Activated CD4-positive, alpha-beta T cell treated with anti-CD3 and anti-CD28 coated beads for 4 hours (primary cell): ENCODE measurements around the gene SOCS2.

Source experiments
- DNase-seq, 2 donors: peaks; one replicate each; pipeline ENCODE4 v3.0.0-alpha.2; 2020

Gene SOCS2

GRCh38 chr12:93568091-93568490 lies 4.4 kb upstream of the SOCS2 start:
- no peak for DNase-seq

- DNase-seq, result no peak
Measured at GRCh38 chr12:93569301-93569655, 3.2 kb upstream of the SOCS2 start.

DNA sequence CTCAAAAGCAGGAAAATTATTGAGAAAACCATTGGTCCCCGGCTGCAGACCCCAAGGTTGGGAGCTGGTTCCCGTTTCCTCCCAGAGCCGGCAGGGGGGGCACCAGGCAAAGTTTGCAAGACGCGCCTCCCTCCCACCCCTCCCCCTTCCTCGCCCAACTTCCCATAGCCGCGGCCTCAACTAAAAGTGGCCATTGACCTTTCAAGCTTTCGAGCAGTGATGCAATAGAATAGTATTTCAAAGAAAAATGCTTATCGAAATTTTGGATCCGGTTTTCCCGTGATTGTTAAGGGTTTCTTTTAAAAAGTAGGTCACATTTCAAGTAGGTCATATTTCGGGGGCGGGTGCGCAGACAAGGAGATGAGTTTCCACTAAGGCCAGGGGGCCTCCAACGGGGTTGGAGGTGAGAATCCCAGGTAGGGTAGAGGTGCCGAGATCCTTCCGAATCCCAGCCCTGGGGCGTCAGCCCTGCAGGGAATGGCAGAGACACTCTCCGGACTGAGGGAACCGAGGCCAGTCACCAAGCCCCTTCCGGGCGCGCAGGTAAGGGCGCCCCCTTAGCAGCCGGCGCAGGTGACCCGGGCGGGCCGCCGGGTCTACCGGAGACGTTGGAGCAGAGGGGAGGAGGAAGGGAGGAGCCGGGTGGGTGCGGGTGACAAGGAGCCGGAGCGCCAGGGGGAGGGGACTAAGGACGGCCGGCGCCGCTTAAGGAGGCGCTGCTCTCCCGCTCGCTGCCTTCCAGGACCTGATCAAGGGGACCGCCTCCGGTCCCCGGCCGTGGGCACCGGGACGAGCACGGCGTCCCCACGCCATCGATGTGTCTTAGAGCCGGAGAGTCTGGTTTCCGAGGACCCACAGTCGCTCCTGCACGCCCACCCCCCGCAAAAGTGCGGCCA lies 2.6 kb upstream of the SOCS2 start:
- peak; percentile 79 to 81 for DNase-seq

DNA sequence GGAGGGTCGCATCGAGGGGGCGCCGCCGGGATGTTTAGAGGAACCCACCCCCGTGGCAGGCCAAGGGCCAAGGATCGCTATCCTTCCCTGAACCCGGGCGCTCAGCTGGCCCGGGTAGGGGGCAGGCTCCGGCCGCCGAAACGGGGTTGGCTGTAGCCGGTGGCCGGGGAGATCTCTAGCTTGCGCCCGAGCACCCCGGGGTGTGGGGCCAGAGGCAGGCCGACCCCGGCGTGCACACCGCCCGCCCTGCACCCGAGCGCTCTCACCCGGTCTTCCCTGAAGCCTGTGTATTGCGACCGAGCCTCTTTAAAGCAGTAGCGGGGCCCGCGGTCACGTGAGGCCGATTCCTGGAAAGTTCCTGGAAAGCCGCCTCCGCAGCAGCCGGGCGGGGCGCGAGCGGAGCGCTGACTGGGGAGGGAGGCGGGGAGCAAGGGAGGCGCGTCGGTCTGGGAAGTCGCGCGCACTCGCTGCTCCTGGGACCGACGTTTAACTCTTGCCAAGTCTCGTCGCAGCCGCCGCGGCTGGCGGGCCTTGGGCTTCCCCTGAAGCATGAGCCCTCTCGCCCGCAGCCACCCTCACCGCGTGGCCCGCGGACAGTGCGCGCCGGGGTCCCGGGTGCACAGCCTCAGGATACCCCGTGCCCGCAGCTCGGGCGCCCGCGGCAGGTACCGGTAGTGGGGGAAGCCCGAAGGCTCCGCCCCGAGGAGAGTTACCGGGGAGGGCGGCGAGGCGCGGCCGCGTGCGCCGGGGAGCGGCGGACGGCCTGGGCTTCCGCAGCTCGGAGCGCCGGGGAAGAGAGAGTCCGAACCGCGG lies 1.7 kb upstream of the SOCS2 start:
- peak; percentile 92 to 94 for DNase-seq

- DNase-seq, result peak; percentile 65 to 72
Measured at GRCh38 chr12:93571365-93571924, 1.0 kb upstream of the SOCS2 start.

GRCh38 chr12:93572712-93573551 lies 457 bp downstream of the SOCS2 start:
- peak in 1 of 2 donors; percentile 13 for DNase-seq

DNA sequence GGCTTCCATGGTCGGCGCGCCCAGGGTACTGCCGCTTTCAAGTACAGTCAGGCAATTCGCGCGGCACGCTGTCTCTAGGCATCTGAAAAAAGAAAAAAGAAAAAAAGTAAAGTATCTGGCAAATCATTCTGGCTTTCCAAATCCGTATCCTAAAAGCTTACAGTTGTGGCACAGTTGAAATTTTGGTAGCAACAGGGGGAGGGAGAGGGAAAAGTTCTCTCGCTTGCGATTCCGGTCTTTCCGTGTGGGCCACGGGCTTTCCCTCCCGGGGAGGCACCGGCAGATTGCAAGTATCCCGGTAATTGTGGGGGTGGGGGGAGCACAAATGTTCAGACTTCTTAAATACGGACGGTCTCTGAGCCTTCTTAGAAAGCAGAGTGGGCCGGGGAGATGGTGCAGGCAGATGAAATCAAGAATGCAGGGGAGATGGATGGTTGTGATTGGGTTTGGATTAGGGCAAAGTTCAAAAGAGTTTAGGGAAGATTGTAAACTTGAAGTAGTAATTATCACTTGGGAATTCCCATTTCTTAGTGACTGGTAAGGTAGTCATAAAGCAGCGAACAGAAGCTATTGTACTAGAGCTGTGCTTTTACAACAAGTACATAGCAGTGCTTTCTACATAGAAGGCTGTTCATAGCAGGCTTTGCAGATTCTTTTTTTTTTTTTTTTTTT lies 1.2 kb downstream of the SOCS2 start:
- DNase-seq, result peak; percentile 12 to 24

- no peak for DNase-seq
Measured at GRCh38 chr12:93577222-93577621, 4.7 kb downstream of the SOCS2 start.

- no peak for DNase-seq
Measured at GRCh38 chr12:93578221-93578620, 5.7 kb downstream of the SOCS2 start.

DNA sequence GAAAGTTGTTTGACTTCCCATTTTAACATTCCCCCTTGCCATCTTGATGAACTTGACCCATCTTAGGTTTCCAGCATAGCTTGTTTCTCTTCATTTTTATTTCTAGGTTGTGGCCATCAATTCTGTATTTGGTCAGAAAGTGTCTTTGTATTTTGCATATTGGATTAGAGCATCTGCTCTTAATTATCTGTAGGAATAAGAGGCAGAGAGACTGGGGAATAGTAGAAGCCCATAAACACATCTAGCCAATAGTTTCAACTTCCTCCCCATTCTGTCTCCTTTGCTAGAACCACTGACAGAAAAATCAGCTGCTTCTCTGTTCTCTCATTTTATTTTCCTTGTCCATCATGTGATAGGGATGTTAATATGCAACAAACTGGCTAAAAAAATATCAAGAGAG lies 8.2 kb downstream of the SOCS2 start:
- no peak for DNase-seq

DNA sequence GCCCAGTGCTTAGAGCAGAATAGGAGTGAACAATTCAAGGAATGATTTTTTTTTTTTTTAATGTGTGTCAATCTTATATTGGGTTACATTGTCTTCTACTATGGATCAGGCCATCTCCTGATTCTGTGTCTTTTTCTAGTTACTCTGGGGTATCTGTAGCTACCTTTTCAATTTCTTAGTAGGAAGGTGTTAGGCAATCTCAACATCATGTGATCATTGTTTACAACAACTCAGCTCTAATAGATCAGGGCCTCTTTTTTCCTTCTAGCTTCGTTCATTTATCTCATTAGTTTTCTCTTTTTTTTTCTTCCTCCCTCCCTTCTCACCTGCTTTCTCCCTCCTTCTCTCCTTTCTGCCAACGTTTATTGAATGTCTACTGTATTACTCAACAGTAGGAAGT lies 8.9 kb downstream of the SOCS2 start:
- no peak for DNase-seq

DNA sequence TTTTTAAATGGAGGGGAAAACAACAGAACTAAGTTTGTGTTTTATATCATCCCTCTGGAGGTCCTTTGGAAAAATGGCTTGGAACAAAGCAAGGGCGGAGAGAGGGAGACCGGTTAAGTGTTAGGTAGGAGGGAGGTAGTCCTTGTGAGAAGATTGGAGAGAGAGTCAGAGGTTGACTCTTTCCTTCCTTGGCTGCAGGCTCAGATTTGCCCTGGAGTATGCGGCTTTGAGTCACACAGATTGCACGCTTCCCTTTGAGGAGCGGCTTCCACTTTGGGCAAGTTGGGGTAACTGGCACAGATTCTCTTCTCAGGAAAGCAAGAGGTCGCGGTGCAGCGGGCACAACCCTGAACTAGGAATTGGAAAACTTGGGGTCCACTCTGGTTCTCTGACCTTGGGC lies 9.9 kb downstream of the SOCS2 start:
- DNase-seq, result no peak

DNA sequence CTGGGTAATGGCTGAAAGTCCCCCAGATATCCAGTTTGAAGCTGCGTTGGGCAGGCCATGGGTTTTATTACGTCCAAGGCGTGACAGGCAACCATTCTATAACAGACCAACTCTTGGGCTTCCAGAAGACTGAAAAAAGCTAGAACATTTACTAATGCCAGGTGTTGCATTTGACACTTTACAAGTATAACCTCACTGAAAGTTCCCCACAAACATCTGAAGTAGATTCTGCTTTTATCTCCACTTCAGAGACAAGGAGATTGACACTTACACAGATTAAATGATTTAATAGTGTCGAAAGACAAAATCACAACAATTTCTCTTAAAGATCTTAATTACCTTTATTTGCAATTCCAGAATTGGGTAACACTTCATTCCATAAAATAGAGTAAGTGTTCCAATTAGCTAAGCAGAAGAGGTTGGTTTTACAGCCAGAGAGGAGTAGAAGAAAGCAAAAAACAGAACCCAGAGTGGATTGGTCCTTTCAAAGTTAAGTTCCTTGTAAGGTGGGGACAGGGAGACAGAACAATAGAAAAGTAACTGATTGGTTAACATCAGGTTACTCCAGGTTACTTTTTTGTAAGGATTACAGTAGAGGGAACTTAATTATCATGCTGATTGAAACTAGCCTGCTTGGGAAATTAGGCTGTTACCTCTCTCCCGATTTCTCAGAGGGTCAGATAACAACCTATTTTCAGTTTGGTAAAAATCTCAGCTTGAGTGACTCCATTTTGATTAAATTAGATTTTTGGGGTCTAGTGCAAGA lies 11.3 kb downstream of the SOCS2 start:
- no peak for DNase-seq

- no peak for DNase-seq
Measured at GRCh38 chr12:93585247-93585646, 12.8 kb downstream of the SOCS2 start.

DNA sequence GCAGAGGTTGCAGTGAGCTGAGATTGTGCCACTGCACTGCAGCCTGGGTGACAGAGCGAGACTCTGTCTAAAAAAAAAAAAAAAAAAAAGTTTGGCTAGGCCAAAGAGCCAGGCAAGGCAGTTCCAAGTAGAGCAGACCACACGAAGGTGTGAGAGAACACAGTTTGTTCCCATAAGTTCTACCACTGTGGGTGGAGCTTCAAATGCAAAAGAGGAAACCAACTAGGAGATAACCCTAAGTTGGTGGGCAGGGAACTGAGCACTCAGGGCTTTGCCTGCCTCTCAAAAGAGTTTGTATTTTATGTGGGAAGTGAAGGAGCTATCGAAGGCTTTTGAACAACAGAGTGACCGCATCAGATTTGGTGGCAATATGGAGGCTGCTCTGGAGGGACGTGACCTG lies 15.1 kb downstream of the SOCS2 start:
- DNase-seq, result no peak

- DNase-seq, result no peak
Measured at GRCh38 chr12:93589081-93589480, 16.6 kb downstream of the SOCS2 start.

DNA sequence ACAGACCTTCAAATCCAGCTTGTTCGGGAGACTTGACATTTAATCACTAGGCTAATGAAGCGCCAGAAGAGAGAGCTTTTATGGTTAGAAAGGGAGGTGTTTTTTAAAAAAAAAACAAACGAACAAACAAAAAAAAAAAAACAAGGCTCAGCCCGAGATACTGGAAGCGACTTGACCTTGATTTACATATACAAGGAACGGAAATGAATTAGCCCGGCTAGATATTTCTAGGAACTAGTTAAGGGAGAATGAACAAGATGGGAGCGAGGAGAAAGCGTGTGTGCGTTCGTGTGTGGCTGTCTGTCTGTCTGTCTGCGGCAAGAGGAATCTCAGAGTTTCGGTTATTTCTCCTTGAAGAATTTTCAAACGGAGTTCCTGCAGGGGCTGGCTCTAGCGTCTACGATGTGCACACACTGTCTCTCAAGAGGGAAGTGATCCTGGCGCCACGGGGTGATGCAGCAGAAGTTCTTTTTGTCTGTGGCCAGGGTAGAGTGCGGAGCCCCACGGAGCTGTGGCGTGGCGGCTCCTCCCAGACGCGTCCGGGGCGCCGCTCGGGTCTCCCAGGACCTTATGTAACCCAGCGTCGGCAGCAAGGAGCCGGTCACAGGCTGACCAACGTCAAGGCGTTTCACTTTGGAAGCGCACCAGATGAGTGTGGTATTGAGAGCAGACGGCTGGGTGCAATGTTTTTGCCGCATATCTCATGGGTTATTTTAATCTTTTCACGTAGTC lies 18.8 kb downstream of the SOCS2 start:
- DNase-seq, result peak; percentile 18 to 25

DNA sequence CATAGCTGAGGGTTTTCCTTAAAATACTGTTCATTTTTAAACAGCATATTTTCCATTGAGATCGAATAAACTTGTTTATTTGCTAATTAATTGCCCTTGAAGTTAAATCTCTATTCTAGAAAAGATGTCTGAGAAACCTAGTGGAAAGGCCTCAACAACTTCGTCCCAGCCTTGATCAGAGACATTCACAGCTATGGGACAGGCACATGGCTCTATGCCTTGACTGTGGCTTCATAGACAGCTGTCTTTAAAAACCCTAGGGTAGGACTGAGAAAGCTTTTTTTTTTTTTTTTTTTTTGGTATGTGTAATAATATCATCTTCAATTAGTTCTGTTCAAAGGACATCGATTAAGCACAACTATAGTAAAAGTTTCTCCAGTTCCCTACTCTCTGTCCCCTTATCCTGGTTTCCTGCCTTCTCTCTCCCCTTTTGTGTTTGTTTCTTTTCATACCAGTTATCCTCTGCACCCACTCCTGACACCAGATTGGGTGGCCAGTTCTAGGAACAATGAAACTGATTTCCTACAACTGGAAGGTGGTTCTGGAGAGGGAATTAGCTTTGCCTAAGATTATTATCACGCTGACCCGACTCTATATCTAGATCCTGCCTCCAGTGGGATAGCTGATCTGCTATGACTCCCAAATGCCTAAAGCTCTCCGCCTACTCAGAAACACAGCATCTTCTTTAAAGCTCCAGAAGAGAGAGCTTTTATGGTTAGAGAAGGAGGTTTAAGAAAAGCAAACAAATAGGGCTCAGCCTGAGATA lies 20.3 kb downstream of the SOCS2 start:
- DNase-seq, result no peak

DNA sequence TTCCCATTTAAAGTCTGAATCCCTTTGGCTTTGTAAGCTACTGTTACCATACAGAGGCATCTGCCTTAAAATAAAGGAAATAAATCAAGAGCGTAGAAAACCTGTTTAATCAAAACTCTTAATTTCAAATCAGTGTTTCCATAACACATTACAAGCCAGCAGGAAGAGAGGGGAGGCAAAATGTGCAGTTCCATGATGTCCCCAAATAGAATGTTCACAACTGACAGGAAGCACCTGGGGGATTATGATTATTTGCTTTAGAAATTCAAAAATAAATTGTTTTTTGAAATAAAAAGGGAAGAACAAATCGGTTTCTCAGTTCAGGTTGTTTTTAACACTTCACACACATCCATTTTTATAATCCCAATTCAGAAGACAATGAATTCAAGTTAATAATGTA lies 21.4 kb downstream of the SOCS2 start:
- no peak for DNase-seq

DNA sequence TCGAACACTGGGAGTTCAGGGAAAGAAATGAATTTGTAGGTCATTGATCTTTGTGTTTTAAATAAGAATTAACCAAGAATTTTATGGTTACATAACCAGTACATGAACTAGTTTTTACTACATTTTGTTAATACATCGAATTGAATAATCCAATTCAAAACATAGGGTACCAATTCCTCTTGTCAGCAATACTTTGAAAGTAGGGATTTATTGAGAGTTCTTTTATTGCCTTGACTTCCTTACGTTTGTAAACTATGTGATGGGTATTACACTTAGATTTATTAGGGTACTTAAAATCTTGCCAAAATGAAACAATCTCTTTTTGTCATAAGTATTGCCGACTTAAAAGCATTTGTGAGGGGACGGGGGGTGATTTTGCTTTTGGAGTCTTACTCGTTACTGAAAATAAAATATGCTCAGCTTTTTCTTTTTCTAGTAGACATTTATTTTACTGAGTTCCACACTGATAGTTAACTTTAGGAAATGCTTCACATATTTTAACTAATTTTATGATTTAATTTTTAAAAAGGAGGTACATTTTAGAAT lies 22.4 kb downstream of the SOCS2 start:
- no peak for DNase-seq
